Activated CD8-positive, alpha-beta memory T cell treated with anti-CD3 and anti-CD28 coated beads, Interleukin-2, amount 10 ng/mL, durations not matched to agents 7 days and 5 days (primary cell): ENCODE measurements around the gene NFE2L1. TPM values are rescaled to one million over a fixed set of nuclear protein-coding genes. Genes with fewer than 3 reads are reported as not detected.
A peak's percentile ranks its signal among the peaks of the same experiment; 100 is the strongest.
"Not testable (repeated sequence)": the region's sequence is repeated elsewhere in the genome, so short reads cannot be mapped to it uniquely, and the experiment has no call there.

ENCODE experiments used
- ATAC-seq: fragments of 150-1000 bp; cut with Tn5 transposase; one replicate; pipeline ENCODE4 v1.10.0; 2021; ENCODE audit warnings: moderate library complexity
- CTCF ChIA-PET: fragments of 350-600 bp; sonication (Branson Sonifier 250); formaldehyde crosslinking; loops from one replicate; lab custom pipeline; 2021; ENCODE audit warnings: antibody characterized with exemption; lab: Charles Lee
- DNase-seq: peaks from one replicate; pipeline ENCODE4 v3.0.0-alpha.2; 2020
- H3K27ac Mint-ChIP-seq: one replicate; pipeline ENCODE4 v1.8.0; 2021; ENCODE audit warnings: mild to moderate bottlenecking, mixed read lengths
- H3K27me3 Mint-ChIP-seq: one replicate; pipeline ENCODE4 v1.8.0; 2021; ENCODE audit warnings: mixed read lengths
- H3K36me3 Mint-ChIP-seq: one replicate; pipeline ENCODE4 v1.8.0; 2021; ENCODE audit warnings: mild to moderate bottlenecking, mixed read lengths
- H3K4me1 Mint-ChIP-seq: one replicate; pipeline ENCODE4 v1.8.0; 2021; ENCODE audit warnings: mixed read lengths
- H3K4me3 Mint-ChIP-seq: one replicate; pipeline ENCODE4 v1.8.0; 2021; ENCODE audit warnings: mild to moderate bottlenecking, moderate library complexity, mixed read lengths
- H3K9me3 Mint-ChIP-seq: one replicate; pipeline ENCODE4 v1.8.0; 2022; ENCODE audit warnings: low read depth, mixed read lengths
- total RNA-seq, 2 experiments: library from RNA; stranded (reverse); gene quantifications; one replicate each; pipeline ENCODE4 v1.2.3, GENCODE V29; 2021

NFE2L1 gene
- total RNA-seq, 2 experiments from 2014 or later = 56.1 to 80.8 TPM

- peak; percentile 98 for DNase-seq
- peak; percentile 91 for ATAC-seq
- H3K27ac Mint-ChIP-seq = peak overlapping the region; percentile 78
- no peaks in the 10 kb centered on the region for H3K9me3 Mint-ChIP-seq
- H3K4me3 Mint-ChIP-seq = peak overlapping the region; percentile 84
- H3K4me1 Mint-ChIP-seq = peaks cover 36% of the 10 kb centered on the region
- H3K36me3 Mint-ChIP-seq = no peaks in the 10 kb centered on the region
- CTCF ChIA-PET = interaction anchor here (0.6 to 7.4 kb wide), 42 partner anchors 10 to 600 kb away, joined by 3 to 191 read pairs (median 6); partner anchors contain the start of genes CBX1, CDK5RAP3, COPZ2 and HOXB5
- peaks cover 16% of the 10 kb centered on the region for H3K27me3 Mint-ChIP-seq
Measured at GRCh38 chr17:48025040-48025903, 22.9 kb upstream of the NFE2L1 start.

- Mint-ChIP-seq H3K4me3 (peak overlapping the region; percentile 84), H3K4me1 (peaks cover 36% of the 10 kb centered on the region), H3K27me3 (peaks cover 16% of the 10 kb centered on the region), H3K9me3 (no peaks in the 10 kb centered on the region), H3K36me3 (no peaks in the 10 kb centered on the region), H3K27ac (no peak overlapping the region)
- CTCF ChIA-PET = interaction anchor here (0.6 to 7.4 kb wide), 47 partner anchors 9 to 599 kb away, joined by 3 to 191 read pairs (median 6); partner anchors contain the start of genes CBX1, COPZ2, HOXB5 and HOXB9
- DNase-seq (no peak), ATAC-seq (no peak)
Measured at GRCh38 chr17:48025904-48026501, 22.2 kb upstream of the NFE2L1 start.

DNA sequence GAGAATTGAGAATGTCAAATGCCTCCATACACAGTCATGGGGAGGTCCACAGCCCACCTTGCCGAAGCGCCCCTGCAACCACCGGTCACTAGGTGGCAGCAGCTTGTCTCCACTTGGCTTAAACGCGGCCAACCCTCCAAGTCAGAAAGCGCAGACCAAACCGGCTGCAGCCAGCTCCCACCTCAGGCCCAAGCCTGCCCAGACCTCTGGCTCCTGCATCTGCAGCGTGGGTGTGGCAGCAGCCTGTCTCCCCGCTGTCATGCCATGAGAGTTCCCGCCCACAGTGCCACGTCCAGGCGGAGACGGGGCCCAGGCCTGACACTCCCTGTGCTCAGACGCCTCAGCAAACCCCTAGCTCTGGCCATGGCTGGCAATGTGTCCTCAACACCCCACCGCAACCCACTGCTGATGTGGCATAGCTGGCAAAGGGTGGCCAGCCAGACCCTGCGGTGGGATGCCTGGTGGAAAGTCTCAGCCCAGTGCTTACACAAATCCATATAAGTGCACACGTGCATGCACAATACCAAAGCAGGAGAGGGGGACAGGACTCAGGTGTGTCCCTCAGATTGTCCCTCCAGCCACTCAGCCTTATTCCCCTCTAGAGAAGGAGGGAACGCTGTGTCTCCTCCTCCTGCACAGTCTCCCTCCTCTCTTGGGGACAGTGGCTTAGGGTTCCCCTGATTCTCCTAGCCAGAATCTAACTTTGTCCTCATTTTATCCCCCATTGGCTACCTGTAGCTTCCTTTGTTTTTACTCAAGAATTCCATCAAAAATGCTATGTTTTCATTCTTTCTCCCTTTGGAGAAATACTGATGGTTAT is 21.4 kb upstream of the NFE2L1 start:
- Mint-ChIP-seq H3K27ac (no peak overlapping the region), H3K4me3 (no peak overlapping the region), H3K9me3 (no peaks in the 10 kb centered on the region), H3K27me3 (peaks cover 19% of the 10 kb centered on the region), H3K4me1 (peaks cover 35% of the 10 kb centered on the region), H3K36me3 (no peaks in the 10 kb centered on the region)
- peak; percentile 18 for ATAC-seq
- CTCF ChIA-PET = interaction anchor here (0.6 to 7.4 kb wide), 34 partner anchors 9 to 596 kb away, joined by 3 to 191 read pairs (median 11); partner anchors contain the start of genes CDK5RAP3, COPZ2, HOXB5 and LRRC46
- DNase-seq = peak; percentile 87

DNA sequence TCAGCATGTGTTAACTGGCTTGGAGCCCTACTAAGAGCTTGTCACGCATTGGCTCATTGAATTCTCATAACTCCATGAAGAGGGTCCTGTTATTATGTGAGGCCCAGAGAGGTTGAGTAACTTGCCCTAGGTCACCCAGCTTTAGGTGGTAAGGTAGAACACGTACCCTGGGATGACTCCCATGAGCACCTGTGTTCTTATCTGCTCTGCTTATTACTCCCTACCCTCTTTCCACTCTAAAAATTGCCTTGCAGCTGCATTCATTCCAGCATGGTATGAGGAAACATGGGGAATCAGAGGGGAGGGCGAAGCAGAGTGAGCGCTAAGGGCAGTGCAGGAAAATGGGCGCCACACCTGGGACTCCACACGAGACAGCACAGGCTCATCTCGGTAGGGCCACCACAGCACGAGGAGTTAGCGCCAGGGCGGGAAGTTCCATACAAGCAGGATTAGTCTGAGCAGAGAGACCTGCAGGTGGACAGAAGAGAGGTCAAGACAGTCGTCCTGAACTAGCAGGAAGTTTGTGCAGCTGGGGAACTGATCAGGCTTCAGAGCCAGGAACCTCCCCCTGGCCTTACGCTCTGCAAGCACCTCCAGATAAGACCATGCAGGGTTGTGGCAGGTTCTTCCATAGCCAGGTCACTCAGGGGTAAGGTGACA is 20.7 kb upstream of the NFE2L1 start:
- no peaks in the 10 kb centered on the region for H3K9me3 Mint-ChIP-seq

GRCh38 chr17:48028736-48029135 is 19.4 kb upstream of the NFE2L1 start:
- ATAC-seq (no peak), DNase-seq (no peak)
- peaks cover 25% of the 10 kb centered on the region for H3K4me1 Mint-ChIP-seq
- CTCF ChIA-PET = interaction anchor here (0.6 to 7.4 kb wide), 7 partner anchors 7 to 1723 kb away, joined by 3 to 191 read pairs (median 33); partner anchors contain the start of genes COPZ2 and NFE2L1
- H3K27me3 Mint-ChIP-seq = peaks cover 24% of the 10 kb centered on the region
- H3K4me3 Mint-ChIP-seq = no peak overlapping the region
- H3K27ac Mint-ChIP-seq = no peak overlapping the region
- H3K9me3 Mint-ChIP-seq = no peaks in the 10 kb centered on the region
- no peaks in the 10 kb centered on the region for H3K36me3 Mint-ChIP-seq

More for the DNA sequence above, 20.7 kb upstream of the NFE2L1 start:
- Mint-ChIP-seq H3K4me3 (no peak overlapping the region), H3K36me3 (no peaks in the 10 kb centered on the region), H3K27ac (no peak overlapping the region), H3K27me3 (peaks cover 18% of the 10 kb centered on the region), H3K4me1 (peaks cover 33% of the 10 kb centered on the region)
- CTCF ChIA-PET = interaction anchor here (0.8 to 7.4 kb wide), 26 partner anchors 9 to 596 kb away, joined by 3 to 191 read pairs (median 13); partner anchors contain the start of genes CDK5RAP3, COPZ2, HOXB5 and LRRC46
- no peak for ATAC-seq
- no peak for DNase-seq

DNA sequence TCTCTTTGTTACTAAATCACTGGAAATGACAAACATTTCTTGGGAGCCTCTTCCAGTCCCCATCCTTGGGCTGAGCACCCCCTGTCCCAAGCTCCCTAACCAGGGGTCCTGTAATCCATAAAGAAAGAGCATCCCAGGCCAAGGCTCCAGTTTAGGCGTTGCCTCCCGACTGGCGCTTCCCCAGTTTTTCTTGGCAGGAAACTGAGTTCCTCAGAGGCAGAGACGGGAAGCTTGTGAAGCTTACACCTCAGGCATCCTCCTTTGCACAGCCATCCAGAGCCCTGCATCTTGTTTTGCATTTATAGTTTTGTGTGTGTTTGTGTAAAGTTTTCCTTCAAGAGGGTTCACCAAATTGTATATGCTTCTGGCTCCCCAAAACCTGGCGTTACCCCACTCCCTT is 17.6 kb upstream of the NFE2L1 start:
- no peak for DNase-seq

GRCh38 chr17:48031966-48032365 is 16.2 kb upstream of the NFE2L1 start:
- DNase-seq = no peak
- peaks cover 32% of the 10 kb centered on the region for H3K27me3 Mint-ChIP-seq
- ATAC-seq = no peak
- CTCF ChIA-PET = interaction anchor here (7.1 to 7.4 kb wide), 2 partner anchors 14 to 45 kb away, joined by 99 to 191 read pairs; partner anchors contain the start of gene NFE2L1
- H3K4me3 Mint-ChIP-seq = no peak overlapping the region
- H3K36me3 Mint-ChIP-seq = no peaks in the 10 kb centered on the region
- peaks cover 3% of the 10 kb centered on the region for H3K4me1 Mint-ChIP-seq
- H3K9me3 Mint-ChIP-seq = no peaks in the 10 kb centered on the region
- H3K27ac Mint-ChIP-seq = no peak overlapping the region

More for the DNA sequence above, 17.6 kb upstream of the NFE2L1 start:
- CTCF ChIA-PET = interaction anchor here (1.8 to 7.4 kb wide), 3 partner anchors 16 to 77 kb away, joined by 3 to 191 read pairs (median 99); partner anchors contain the start of genes NFE2L1 and SNX11
- Mint-ChIP-seq H3K27me3 (peaks cover 22% of the 10 kb centered on the region), H3K36me3 (no peaks in the 10 kb centered on the region), H3K9me3 (no peaks in the 10 kb centered on the region), H3K4me1 (peaks cover 13% of the 10 kb centered on the region), H3K4me3 (no peak overlapping the region), H3K27ac (no peak overlapping the region)
- no peak for ATAC-seq

DNA sequence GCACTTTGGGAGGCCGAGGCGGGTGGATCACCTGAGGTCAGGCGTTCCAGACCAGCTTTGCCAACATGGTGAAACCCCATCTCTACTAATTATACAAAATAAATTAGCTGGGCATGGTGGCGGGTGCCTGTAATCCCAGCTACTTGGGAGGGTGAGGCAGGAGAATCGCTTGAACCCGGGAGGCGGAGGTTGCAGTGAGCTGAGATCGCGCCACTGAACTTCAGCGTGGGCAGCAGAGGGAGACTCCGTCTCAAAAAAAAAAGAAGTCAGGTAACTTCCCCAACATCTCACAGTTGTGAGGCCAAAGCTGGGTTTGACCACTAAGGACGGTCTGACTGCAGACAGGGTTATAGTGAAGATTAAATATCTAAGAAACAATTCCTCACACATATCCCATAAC is 13.4 kb upstream of the NFE2L1 start:
- not testable (repeated sequence) for H3K4me3 Mint-ChIP-seq, H3K9me3 Mint-ChIP-seq, H3K27ac Mint-ChIP-seq, DNase-seq, H3K36me3 Mint-ChIP-seq, ATAC-seq
- CTCF ChIA-PET = interaction anchor here (0.6 to 5.7 kb wide), 9 partner anchors 8 to 584 kb away, joined by 3 to 64 read pairs (median 4); no protein-coding TSS in a partner anchor
- Mint-ChIP-seq H3K27me3 (peaks cover 46% of the 10 kb centered on the region), H3K4me1 (peaks cover 14% of the 10 kb centered on the region)

DNA sequence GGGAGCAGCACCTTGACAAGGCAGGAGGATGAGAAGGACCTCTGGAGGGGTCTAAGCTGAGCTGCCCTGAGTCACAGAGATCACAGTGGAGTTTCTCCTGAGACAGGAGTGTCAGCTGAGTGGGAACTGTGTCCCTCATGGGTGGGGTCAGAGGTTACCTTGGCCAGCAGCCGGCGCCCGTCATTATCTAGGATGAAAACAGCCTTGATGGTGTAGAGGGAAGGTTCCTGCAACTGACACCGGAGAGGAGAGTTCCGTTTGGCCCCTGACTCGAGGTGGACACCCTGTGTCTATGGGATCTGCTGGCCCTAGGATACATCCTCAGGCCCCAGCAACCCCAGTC is 11.5 kb upstream of the NFE2L1 start:
- peaks cover 41% of the 10 kb centered on the region for H3K27me3 Mint-ChIP-seq
- no peak overlapping the region for H3K27ac Mint-ChIP-seq
- H3K4me3 Mint-ChIP-seq = peak overlapping the region; percentile 76
- no peaks in the 10 kb centered on the region for H3K36me3 Mint-ChIP-seq
- no peaks in the 10 kb centered on the region for H3K9me3 Mint-ChIP-seq
- DNase-seq (no peak), ATAC-seq (no peak)
- CTCF ChIA-PET = interaction anchor here (1.0 to 5.7 kb wide), 14 partner anchors 10 to 98 kb away, joined by 3 to 64 read pairs (median 6); partner anchors contain the start of gene NFE2L1
- H3K4me1 Mint-ChIP-seq = peaks cover 14% of the 10 kb centered on the region

DNA sequence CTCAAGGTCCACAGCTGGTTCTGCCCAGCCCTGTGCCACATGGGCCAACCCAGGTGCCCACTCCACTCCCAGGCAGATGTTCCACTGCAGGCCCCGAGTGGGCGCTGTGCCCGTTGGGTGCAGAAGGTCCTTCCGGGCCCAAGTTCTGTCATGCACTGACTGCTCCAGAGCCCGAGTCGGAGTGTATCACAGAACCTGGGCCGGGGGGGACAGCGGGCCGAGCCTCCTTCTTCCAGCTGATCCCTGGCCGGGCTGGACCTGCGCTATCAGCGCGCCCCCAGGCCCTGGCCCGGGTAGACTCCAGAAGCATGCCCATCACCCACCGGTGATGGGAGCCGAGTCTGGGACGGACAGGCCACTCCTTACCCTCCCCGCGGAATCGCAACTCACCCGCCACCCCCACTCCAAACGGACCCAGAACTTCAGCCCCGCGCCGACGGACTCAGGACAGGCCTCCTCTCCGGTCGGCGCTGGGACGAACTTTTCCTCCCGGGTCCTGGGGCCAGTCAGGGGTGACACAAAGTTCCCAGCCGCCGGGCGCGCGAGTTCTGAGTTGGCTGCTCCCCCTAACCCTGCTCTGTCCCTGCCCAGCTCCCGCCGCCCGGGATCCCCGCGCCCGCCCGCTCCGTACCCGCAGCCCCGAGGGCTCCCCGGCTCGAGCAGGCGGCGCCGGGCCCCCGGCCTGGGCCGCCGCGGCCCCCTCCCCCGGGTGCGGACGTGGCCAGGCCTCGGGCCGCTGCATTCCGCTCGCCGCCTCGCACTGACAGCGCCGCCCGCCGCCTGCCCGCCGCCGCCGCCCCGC is 10.9 kb upstream of the NFE2L1 start, which contains the start of gene COPZ2:
TSS of gene COPZ2 (minus strand) at position 762 of the 802 bp plus-strand sequence. CDS start at position 742, 20 bp downstream.
- Mint-ChIP-seq H3K27me3 (peaks cover 38% of the 10 kb centered on the region), H3K27ac (peak within 1 kb of the TSS; percentile 47), H3K9me3 (no peaks in the 10 kb centered on the region), H3K4me1 (peaks cover 14% of the 10 kb centered on the region), H3K4me3 (peak within 1 kb of the TSS; percentile 76), H3K36me3 (no peaks in the 10 kb centered on the region)
- DNase-seq (peak; percentile 74), ATAC-seq (peak; percentile 86)
- CTCF ChIA-PET = interaction anchor here (1.0 to 5.7 kb wide), 12 partner anchors 10 to 581 kb away, joined by 3 to 64 read pairs (median 4); partner anchors contain the start of gene NFE2L1

DNA sequence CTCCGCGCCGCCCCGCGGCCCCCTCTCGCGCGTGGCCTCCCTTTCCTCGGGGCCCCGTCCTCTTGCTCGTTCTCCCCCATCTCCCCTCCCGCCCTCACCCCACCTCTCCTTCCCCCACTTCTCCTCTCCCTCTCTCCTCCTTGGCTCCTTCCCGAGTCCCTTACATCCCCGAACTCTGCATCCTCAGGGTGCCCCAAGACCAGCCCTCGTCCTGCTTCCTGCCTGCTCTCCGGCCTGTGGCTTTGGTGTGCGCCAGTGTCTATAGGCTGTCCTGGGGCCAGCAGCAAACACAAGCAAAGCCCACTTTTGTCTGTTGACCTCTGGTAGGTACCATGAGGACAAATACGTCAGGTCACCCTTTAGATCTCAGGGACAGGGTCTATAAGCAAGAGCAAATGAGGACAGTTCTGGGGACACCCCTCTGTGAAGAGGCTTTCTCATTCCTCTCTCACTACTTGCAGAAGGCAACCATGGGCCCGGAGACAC is 10.3 kb upstream of the NFE2L1 start:
- Mint-ChIP-seq H3K4me1 (peaks cover 14% of the 10 kb centered on the region), H3K27me3 (peaks cover 33% of the 10 kb centered on the region), H3K27ac (no peak overlapping the region), H3K4me3 (peak overlapping the region; percentile 67), H3K36me3 (no peaks in the 10 kb centered on the region), H3K9me3 (no peaks in the 10 kb centered on the region)
- DNase-seq (no peak), ATAC-seq (peak; percentile 46)
- CTCF ChIA-PET = interaction anchor here (1.3 to 5.7 kb wide), 5 partner anchors 10 to 581 kb away, joined by 3 to 64 read pairs (median 8); partner anchors contain the start of gene NFE2L1
